Activated CD8-positive, alpha-beta T cell treated with anti-CD3 and anti-CD28 coated beads for 36 hours (primary cell): ENCODE data around the gene FEV. TPM values are rescaled to one million over a fixed set of nuclear protein-coding genes. Genes with fewer than 3 reads are reported as not detected.

Experiments used
- ATAC-seq: fragments of 200-7000 bp; cut with Tn5 transposase; one replicate; pipeline ENCODE4 v1.10.0; 2021; ENCODE audit warnings: mild to moderate bottlenecking, moderate library complexity
- CTCF ChIA-PET: fragments of 350-600 bp; sonication (Branson Sonifier 250); formaldehyde crosslinking; loops from one replicate; lab custom pipeline; 2021; ENCODE audit warnings: antibody characterized with exemption; lab: Charles Lee
- POLR2A ChIA-PET: fragments of 350-600 bp; sonication (Branson Sonifier 250); formaldehyde crosslinking; loops from one replicate; lab custom pipeline; 2021; ENCODE audit warnings: antibody characterized with exemption; lab: Charles Lee
- DNase-seq: peaks from one replicate; pipeline ENCODE4 v3.0.0-alpha.2; 2020
- H3K27ac Mint-ChIP-seq: one replicate; pipeline ENCODE4 v1.8.0; 2021; ENCODE audit warnings: mild to moderate bottlenecking, mixed read lengths
- H3K27me3 Mint-ChIP-seq: one replicate; pipeline ENCODE4 v1.8.0; 2021; ENCODE audit warnings: mixed read lengths
- H3K36me3 Mint-ChIP-seq: one replicate; pipeline ENCODE4 v1.8.0; 2021; ENCODE audit warnings: low read depth, mixed read lengths
- H3K4me1 Mint-ChIP-seq: one replicate; pipeline ENCODE4 v1.8.0; 2021; ENCODE audit warnings: low read depth, mixed read lengths
- H3K4me3 Mint-ChIP-seq: one replicate; pipeline ENCODE4 v1.8.0; 2021; ENCODE audit warnings: mild to moderate bottlenecking, moderate library complexity, mixed read lengths
- H3K9me3 Mint-ChIP-seq: one replicate; pipeline ENCODE4 v1.8.0; 2021; ENCODE audit warnings: mixed read lengths
- intact Hi-C: fragments of 100-400 bp; cut with micrococcal nuclease; formaldehyde crosslinking; loops from one replicate; pipeline ENCODE4 v1.10.0; 2022
- total RNA-seq, 2 experiments: library from RNA; stranded (reverse); gene quantifications; one replicate each; pipeline ENCODE4 v1.2.3, GENCODE V29; 2021
- TF ChIP-seq, protein P1 (sequence below): fragments of 200-600 bp; IDR thresholded peaks from one replicate; pipeline ENCODE4 v1.8.0; 2022; ENCODE audit warnings: antibody characterized with exemption, mild to moderate bottlenecking

FEV gene
- total RNA-seq, 2 experiments from 2014 or later = not detected

- H3K27me3 Mint-ChIP-seq = peaks cover 65% of the 10 kb centered on the region
- H3K9me3 Mint-ChIP-seq = no peaks in the 10 kb centered on the region
- H3K4me3 Mint-ChIP-seq = no peak overlapping the region
- ATAC-seq (no peak), DNase-seq (no peak)
- intact Hi-C loops = no loop called here
- TF ChIP-seq, protein P1, sequence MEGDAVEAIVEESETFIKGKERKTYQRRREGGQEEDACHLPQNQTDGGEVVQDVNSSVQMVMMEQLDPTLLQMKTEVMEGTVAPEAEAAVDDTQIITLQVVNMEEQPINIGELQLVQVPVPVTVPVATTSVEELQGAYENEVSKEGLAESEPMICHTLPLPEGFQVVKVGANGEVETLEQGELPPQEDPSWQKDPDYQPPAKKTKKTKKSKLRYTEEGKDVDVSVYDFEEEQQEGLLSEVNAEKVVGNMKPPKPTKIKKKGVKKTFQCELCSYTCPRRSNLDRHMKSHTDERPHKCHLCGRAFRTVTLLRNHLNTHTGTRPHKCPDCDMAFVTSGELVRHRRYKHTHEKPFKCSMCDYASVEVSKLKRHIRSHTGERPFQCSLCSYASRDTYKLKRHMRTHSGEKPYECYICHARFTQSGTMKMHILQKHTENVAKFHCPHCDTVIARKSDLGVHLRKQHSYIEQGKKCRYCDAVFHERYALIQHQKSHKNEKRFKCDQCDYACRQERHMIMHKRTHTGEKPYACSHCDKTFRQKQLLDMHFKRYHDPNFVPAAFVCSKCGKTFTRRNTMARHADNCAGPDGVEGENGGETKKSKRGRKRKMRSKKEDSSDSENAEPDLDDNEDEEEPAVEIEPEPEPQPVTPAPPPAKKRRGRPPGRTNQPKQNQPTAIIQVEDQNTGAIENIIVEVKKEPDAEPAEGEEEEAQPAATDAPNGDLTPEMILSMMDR = no peak
- no peak overlapping the region for H3K27ac Mint-ChIP-seq
- POLR2A ChIA-PET = no interaction called here
- peaks cover 13% of the 10 kb centered on the region for H3K4me1 Mint-ChIP-seq
- CTCF ChIA-PET = interaction anchor here (0.7 to 2.1 kb wide), 6 partner anchors 19 to 158 kb away, joined by 3 to 12 read pairs (median 6); no protein-coding TSS in a partner anchor
- H3K36me3 Mint-ChIP-seq = no peaks in the 10 kb centered on the region
These were observed 16.2 kb upstream of the FEV start for GRCh38 chr2:219001100-219001576.

GRCh38 chr2:219000569-219000960, 15.6 kb upstream of the FEV start:
- TF ChIP-seq, protein P1 = no peak
- peaks cover 70% of the 10 kb centered on the region for H3K27me3 Mint-ChIP-seq
- ChIA-PET CTCF (interaction anchor here (1.3 to 2.1 kb wide), 2 partner anchors 9 to 21 kb away, joined by 3 to 7 read pairs; no protein-coding TSS in a partner anchor), POLR2A (no interaction called here)
- no peak overlapping the region for H3K27ac Mint-ChIP-seq
- intact Hi-C loops = no loop called here
- H3K4me3 Mint-ChIP-seq = no peak overlapping the region
- ATAC-seq (no peak), DNase-seq (no peak)
- no peaks in the 10 kb centered on the region for H3K36me3 Mint-ChIP-seq
- H3K9me3 Mint-ChIP-seq = no peaks in the 10 kb centered on the region
- H3K4me1 Mint-ChIP-seq = peaks cover 14% of the 10 kb centered on the region

- Mint-ChIP-seq H3K27ac (no peak overlapping the region), H3K4me3 (no peak overlapping the region), H3K36me3 (no peaks in the 10 kb centered on the region), H3K4me1 (peaks cover 14% of the 10 kb centered on the region), H3K9me3 (no peaks in the 10 kb centered on the region), H3K27me3 (peaks cover 70% of the 10 kb centered on the region)
- intact Hi-C loops = no loop called here
- ChIA-PET POLR2A (no interaction called here), CTCF (interaction anchor here (0.7 to 2.1 kb wide), 3 partner anchors 10 to 20 kb away, joined by 3 to 7 read pairs (median 3); no protein-coding TSS in a partner anchor)
- no peak for DNase-seq
- no peak for ATAC-seq
- TF ChIP-seq, protein P1 = no peak
These were observed 15.0 kb upstream of the FEV start for GRCh38 chr2:218999881-219000568.

- POLR2A ChIA-PET = no interaction called here
- TF ChIP-seq, protein P1 = no peak
- intact Hi-C loops = no loop called here
- no peak for ATAC-seq
- Mint-ChIP-seq H3K9me3 (no peaks in the 10 kb centered on the region), H3K4me1 (peaks cover 14% of the 10 kb centered on the region), H3K27me3 (peaks cover 72% of the 10 kb centered on the region), H3K27ac (no peak overlapping the region), H3K4me3 (no peak overlapping the region), H3K36me3 (no peaks in the 10 kb centered on the region)
- CTCF ChIA-PET = interaction anchor here (0.7 to 1.9 kb wide), 3 partner anchors 10 to 19 kb away, joined by 3 to 7 read pairs (median 3); no protein-coding TSS in a partner anchor
- DNase-seq = no peak
These were observed 14.3 kb upstream of the FEV start for GRCh38 chr2:218999021-218999880.
